GM12878 (cell line): Measurements from ENCODE around the gene ATG4A. TPM values are rescaled to one million over a fixed set of nuclear protein-coding genes. Genes with fewer than 3 reads are reported as not detected.

Source experiments
- ATAC-seq: fragments of 200-7000 bp; cut with Tn5 transposase; 3 replicates; pipeline ENCODE4 v1.9.1; 2020; ENCODE audit warnings: mild to moderate bottlenecking, moderate library complexity
- BruUV-seq: library from RNA; stranded (reverse); fragments of 400-500 nt; replicated peaks from 2 replicates; lab custom pipeline; 2021; lab: Mats Ljungman, UMichigan
- CTCF ChIA-PET: fragments of 300-600 bp; sonication (Branson Sonifier 250); formaldehyde crosslinking; extraction: SDS; loops from one replicate; lab custom pipeline; 2021; ENCODE audit warnings: inconsistent platforms; lab: Yijun Ruan, JAX
- POLR2A ChIA-PET: fragments of 350-600 bp; formaldehyde crosslinking; extraction: SDS; loops from one replicate; lab custom pipeline; 2021; ENCODE audit warnings: inconsistent platforms; lab: Charles Lee
- RAD21 ChIA-PET: fragments of 300-600 bp; sonication (Branson Sonifier 250); formaldehyde crosslinking; loops from one replicate; lab custom pipeline; 2023; ENCODE audit warnings: antibody characterized with exemption; ENCODE audit not compliant: unreplicated experiment; lab: Charles Lee
- SMC1A ChIA-PET: fragments of 300-600 bp; sonication (Branson Sonifier 250); formaldehyde crosslinking; loops from one replicate; lab custom pipeline; 2023; ENCODE audit not compliant: unreplicated experiment, uncharacterized antibody; lab: Charles Lee
- DNase-seq: peaks from one replicate; pipeline ENCODE4 v3.0.0-alpha.2; 2011; ENCODE audit warnings: low read depth, low spot score
- FAIRE-seq: peaks from 3 replicates; lab custom pipeline; 2011; peaks lifted over from hg19 to GRCh38; lab: Jason Lieb, UNC
- H2AFZ ChIP-seq: 2 replicates; pipeline ENCODE4 v1.6.0; 2011; ENCODE audit warnings: low read depth, low read length, control low read depth; ENCODE audit not compliant: control insufficient read depth
- H3K27ac ChIP-seq: 2 replicates; pipeline ENCODE4 v1.5.1; 2011; ENCODE audit warnings: control low read depth; ENCODE audit not compliant: control insufficient read depth, insufficient read depth
- H3K27me3 ChIP-seq, 2 experiments: replicated peaks in 1 of 2; 2 replicates each; pipeline versions ENCODE4 v1.6.0 to v1.6.1; 2011; ENCODE audit warnings: low read length in 1 of 2; ENCODE audit not compliant: control insufficient read depth in 2 of 2, insufficient read depth in 2 of 2
- H3K36me3 ChIP-seq, 2 experiments: 2 replicates each; pipeline ENCODE4 v1.5.1; 2011; ENCODE audit warnings: low read length in 1 of 2; ENCODE audit not compliant: control insufficient read depth in 2 of 2, insufficient read depth in 2 of 2
- H3K4me1 ChIP-seq: 2 replicates; pipeline ENCODE4 v1.6.1; 2011; ENCODE audit warnings: mild to moderate bottlenecking, low read length, moderate library complexity, mixed read lengths; ENCODE audit not compliant: control insufficient read depth, insufficient read depth
- H3K4me2 ChIP-seq: 2 replicates; pipeline ENCODE4 v1.6.0; 2011; ENCODE audit warnings: control low read depth; ENCODE audit not compliant: control insufficient read depth, insufficient read depth
- H3K4me3 ChIP-seq: fragments of 200-600 bp; sonication (generic); 2 replicates; pipeline ENCODE4 v1.5.1; 2016
- H3K79me2 ChIP-seq: 2 replicates; pipeline ENCODE4 v1.6.0; 2011; ENCODE audit warnings: low read length; ENCODE audit not compliant: control insufficient read depth, insufficient read depth
- H3K9ac ChIP-seq: 2 replicates; pipeline ENCODE4 v1.8.0; 2011; ENCODE audit warnings: low read length, control low read depth, mixed read lengths; ENCODE audit not compliant: control insufficient read depth, insufficient read depth
- H3K9me3 ChIP-seq: replicated peaks from 3 replicates; pipeline ENCODE4 v1.5.1; 2011; ENCODE audit warnings: mild to moderate bottlenecking, low read length; ENCODE audit not compliant: control insufficient read depth, insufficient read depth
- H4K20me1 ChIP-seq: 2 replicates; pipeline ENCODE4 v1.6.0; 2011; ENCODE audit not compliant: control insufficient read depth, insufficient read depth
- CBX5 ChIP-seq: sonication (generic); IDR thresholded peaks from 2 replicates; pipeline ENCODE4 v1.6.1; 2016; ENCODE audit warnings: low read depth, moderate library complexity, mild to moderate bottlenecking, inconsistent platforms
- CEBPB ChIP-seq, 2 experiments: fragments of 150-350 bp in 1 of 2; IDR thresholded peaks; 2 replicates each; pipeline ENCODE4 v1.6.1; 2012 to 2014; ENCODE audit warnings: low read depth in 2 of 2, low read length in 2 of 2, borderline replicate concordance in 1 of 2, inconsistent platforms in 1 of 2
- GABPA ChIP-seq: IDR thresholded peaks from 2 replicates; pipeline ENCODE4 v1.6.1; 2014; ENCODE audit warnings: antibody characterized with exemption, low read depth, mild to moderate bottlenecking, inconsistent platforms
- SMC3 ChIP-seq: IDR thresholded peaks from 2 replicates; pipeline ENCODE4 v1.6.1; 2011; ENCODE audit warnings: low read length, improper control_type of control experiment, borderline replicate concordance
- WGBS: methylation state at CpG from one replicate; pipeline ENCODE4 v1.1.6; 2016; ENCODE audit warnings: low lambda C conversion rate; ENCODE audit not compliant: insufficient replicate concordance, insufficient coverage; ENCODE audit errors: missing lambda C conversion rate; 5-methylcytosine and 5-hydroxymethylcytosine counted together
- in situ Hi-C: fragments of 300-500 bp; cut with MboI; formaldehyde crosslinking; loops from 9 replicates; pipeline ENCODE4 v1.14.3; 2018; ENCODE audit warnings: mixed read lengths
- intact Hi-C: fragments of 100-400 bp; cut with micrococcal nuclease; formaldehyde crosslinking; loops from one replicate; pipeline ENCODE4 v1.14.2; 2022; ENCODE audit not compliant: unreplicated experiment
- polyA plus RNA-seq, 11 experiments: library from polyadenylated mRNA; depleted of rRNA in 4 of 11; unstranded in 6 of 11; stranded (reverse) in 5 of 11; fragments of >200 nt; fragmentation: Nextera tagmentation in 4 of 11; fragmentation: Illumina TruSeq in 1 of 11; extraction: Ambion mirVana in 4 of 11; extraction: Trizol in 1 of 11; gene quantifications; 1 replicate in 1 of 11; 2 replicates in 10 of 11; pipeline versions ENCODE4 v1.2.1 to v1.2.3, GENCODE V29; 2011 to 2016; ENCODE audit warnings: inconsistent platforms in 2 of 11, missing spikeins in 2 of 11, low read depth in 1 of 11
- total RNA-seq, 4 experiments: library from RNA; depleted of rRNA in 3 of 4; stranded (reverse); fragments of >200 nt in 3 of 4; fragmentation: Illumina TruSeq in 1 of 4; extraction: Trizol in 1 of 4; gene quantifications; 2 replicates each; pipeline versions ENCODE4 v1.2.1 to v1.2.3, GENCODE V29; 2013 to 2021
- TF ChIP-seq, protein P1 (sequence below): fragments of 450-650 bp; IDR thresholded peaks from 2 replicates; pipeline ENCODE4 v1.6.1; 2018; ENCODE audit warnings: borderline replicate concordance, mild to moderate bottlenecking; ENCODE audit not compliant: partially characterized antibody
- TF ChIP-seq, protein P2 (sequence below): IDR thresholded peaks from 2 replicates; pipeline ENCODE4 v1.6.1; 2012; ENCODE audit warnings: mild to moderate bottlenecking, low read depth, low read length

ATG4A gene
- total and polyA plus RNA-seq, 10 of the 15 experiments (the other 5 are each of a cell fraction or from before 2014, with no cell fraction given) = 9.1 to 22.0 (median 15.5) TPM

DNA sequence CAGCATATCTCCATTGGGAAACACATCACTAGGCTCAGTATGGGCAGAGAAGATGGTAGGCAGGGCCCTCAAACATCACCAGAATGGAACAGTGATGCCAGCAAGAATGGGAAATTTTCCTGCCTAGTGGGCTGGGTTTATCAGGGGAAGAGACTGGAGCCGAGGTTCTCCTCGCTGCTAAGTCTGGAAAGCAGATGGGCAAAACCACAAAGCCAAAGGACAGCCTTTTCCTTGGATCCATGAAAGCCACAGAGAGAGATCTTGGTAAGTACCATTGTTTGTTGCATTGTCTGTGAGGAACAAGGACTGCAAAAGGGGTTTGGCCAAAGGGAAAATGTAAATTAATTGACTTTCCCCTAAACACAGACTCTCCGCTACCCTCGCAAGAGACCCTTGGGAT, 80.1 kb downstream of the ATG4A start:
- in situ Hi-C loops (no loop called here), intact Hi-C loops (no loop called here)
- TF ChIP-seq CBX5 (no peak), SMC3 (no peak), CEBPB (IDR thresholded peaks at IDR 0.05; ENCODE audit: borderline replicate concordance in 1 of 2, low read depth in 2 of 2, low read length in 2 of 2) (no peak), GABPA (no peak)
- TF ChIP-seq, protein P1, sequence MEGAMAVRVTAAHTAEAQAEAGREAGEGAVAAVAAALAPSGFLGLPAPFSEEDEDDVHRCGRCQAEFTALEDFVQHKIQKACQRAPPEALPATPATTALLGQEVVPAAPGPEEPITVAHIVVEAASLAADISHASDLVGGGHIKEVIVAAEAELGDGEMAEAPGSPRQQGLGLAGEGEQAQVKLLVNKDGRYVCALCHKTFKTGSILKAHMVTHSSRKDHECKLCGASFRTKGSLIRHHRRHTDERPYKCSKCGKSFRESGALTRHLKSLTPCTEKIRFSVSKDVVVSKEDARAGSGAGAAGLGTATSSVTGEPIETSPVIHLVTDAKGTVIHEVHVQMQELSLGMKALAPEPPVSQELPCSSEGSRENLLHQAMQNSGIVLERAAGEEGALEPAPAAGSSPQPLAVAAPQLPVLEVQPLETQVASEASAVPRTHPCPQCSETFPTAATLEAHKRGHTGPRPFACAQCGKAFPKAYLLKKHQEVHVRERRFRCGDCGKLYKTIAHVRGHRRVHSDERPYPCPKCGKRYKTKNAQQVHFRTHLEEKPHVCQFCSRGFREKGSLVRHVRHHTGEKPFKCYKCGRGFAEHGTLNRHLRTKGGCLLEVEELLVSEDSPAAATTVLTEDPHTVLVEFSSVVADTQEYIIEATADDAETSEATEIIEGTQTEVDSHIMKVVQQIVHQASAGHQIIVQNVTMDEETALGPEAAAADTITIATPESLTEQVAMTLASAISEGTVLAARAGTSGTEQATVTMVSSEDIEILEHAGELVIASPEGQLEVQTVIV = no peak
- TF ChIP-seq, protein P2, sequence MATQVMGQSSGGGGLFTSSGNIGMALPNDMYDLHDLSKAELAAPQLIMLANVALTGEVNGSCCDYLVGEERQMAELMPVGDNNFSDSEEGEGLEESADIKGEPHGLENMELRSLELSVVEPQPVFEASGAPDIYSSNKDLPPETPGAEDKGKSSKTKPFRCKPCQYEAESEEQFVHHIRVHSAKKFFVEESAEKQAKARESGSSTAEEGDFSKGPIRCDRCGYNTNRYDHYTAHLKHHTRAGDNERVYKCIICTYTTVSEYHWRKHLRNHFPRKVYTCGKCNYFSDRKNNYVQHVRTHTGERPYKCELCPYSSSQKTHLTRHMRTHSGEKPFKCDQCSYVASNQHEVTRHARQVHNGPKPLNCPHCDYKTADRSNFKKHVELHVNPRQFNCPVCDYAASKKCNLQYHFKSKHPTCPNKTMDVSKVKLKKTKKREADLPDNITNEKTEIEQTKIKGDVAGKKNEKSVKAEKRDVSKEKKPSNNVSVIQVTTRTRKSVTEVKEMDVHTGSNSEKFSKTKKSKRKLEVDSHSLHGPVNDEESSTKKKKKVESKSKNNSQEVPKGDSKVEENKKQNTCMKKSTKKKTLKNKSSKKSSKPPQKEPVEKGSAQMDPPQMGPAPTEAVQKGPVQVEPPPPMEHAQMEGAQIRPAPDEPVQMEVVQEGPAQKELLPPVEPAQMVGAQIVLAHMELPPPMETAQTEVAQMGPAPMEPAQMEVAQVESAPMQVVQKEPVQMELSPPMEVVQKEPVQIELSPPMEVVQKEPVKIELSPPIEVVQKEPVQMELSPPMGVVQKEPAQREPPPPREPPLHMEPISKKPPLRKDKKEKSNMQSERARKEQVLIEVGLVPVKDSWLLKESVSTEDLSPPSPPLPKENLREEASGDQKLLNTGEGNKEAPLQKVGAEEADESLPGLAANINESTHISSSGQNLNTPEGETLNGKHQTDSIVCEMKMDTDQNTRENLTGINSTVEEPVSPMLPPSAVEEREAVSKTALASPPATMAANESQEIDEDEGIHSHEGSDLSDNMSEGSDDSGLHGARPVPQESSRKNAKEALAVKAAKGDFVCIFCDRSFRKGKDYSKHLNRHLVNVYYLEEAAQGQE = no peak
- ATAC-seq (no peak), DNase-seq (no peak), FAIRE-seq (no peak)
- no TSS peak for BruUV-seq
- ChIA-PET SMC1A (no interaction called here), POLR2A (no interaction called here), RAD21 (no interaction called here), CTCF (interaction anchor here (1.1 kb wide), 1 partner anchor 24 kb away, joined by 3 read pairs; no protein-coding TSS in a partner anchor)
- Histone ChIP-seq H4K20me1 (no peaks in the 10 kb centered on the region), H3K27me3 (no peaks in the 10 kb centered on the region), H3K9ac (no peak overlapping the region), H3K79me2 (no peaks in the 10 kb centered on the region), H3K27ac (no peak overlapping the region), H3K4me2 (no peak overlapping the region), H2AFZ (no peak overlapping the region), H3K9me3 (no peaks in the 10 kb centered on the region), H3K4me1 (no peaks in the 10 kb centered on the region), H3K36me3 (no peaks in the 10 kb centered on the region), H3K4me3 (no peak overlapping the region)
- 38% methylated on average over 4 of the region's 4 CpGs for WGBS
